HG02588 (cell line): ENCODE data around the gene CDIP1.

ENCODE experiments used
- ATAC-seq: cut with Tn5 transposase; IDR thresholded peaks from one replicate; pipeline ENCODE4 v1.9.1; 2021; ENCODE audit warnings: mild to moderate bottlenecking, moderate library complexity; ENCODE audit not compliant: unreplicated experiment

Gene CDIP1

GRCh38 chr16:4494746-4495490, 43.7 kb downstream of the CDIP1 start:
- ATAC-seq: no peak

- ATAC-seq: no peak
These were observed 46.7 kb downstream of the CDIP1 start for GRCh38 chr16:4491898-4492297.

DNA sequence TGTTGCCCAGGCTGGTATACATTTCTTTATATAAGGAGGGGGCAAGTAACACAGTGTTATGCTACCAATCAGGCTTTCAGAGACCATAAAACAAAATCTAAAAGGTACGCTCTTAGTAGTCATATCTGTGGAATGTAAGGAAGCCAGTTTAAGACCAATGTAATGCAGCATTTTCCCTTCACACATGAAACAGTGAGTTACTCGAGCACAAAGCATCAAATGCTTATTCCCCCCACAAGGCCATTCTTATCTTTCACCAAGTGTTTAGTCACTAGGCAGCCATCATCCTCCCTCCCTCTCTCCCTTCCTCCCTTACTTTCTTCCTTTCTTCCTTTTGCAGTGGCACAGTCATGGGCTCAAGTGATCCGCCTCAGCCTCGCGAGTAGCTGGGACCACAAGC, 49.5 kb downstream of the CDIP1 start:
- ATAC-seq: no peak

DNA sequence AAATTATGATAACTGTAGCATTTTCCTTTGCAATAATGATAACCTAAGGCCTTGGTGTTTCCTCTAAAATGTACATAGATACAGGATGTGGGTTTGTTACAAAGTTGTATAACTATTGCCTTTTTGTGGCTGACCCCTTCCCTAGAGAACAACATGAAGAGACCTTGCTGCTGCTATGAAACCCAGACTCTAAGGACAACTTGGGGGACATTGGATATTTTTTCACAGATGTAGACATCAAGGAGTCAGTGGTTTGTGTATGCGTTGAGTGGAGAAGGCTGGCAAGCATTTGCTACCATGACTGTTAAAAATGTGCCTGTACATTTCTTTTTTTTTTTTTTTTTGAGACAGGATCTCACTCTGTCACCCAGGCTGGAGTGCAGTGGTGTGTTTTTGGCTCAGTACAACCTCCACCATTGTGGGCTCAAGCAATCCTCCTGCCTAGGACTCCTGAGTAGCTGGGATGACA, 50.0 kb downstream of the CDIP1 start:
- no peak for ATAC-seq

DNA sequence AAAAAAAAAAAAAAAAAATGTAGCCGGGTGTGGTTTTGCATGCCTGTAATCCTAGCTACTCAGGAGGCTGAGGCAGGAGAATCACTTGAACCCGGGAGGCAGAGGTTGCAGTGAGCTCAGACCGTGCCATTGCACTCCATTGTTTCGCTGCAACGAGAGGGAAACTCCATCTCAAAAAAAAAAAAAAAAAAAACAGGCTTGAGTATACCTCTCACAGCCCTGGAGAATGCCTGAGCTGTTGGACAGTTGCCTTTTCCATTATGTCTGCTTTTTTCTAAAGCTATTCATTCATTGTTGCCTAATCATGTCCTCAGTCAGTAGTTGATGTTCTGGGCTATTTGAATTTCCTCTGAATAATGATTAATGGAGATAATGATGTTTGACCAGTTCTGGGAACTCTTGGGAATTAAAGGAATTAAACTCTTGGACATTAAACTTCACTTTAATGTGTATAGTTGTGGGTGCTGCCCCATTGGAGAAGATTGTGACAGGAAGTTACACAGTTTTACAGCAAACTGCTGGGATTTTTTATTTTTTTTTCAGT, 50.5 kb downstream of the CDIP1 start:
- no peak for ATAC-seq

- ATAC-seq: no peak
These were observed 52.3 kb downstream of the CDIP1 start for GRCh38 chr16:4486126-4486893.

DNA sequence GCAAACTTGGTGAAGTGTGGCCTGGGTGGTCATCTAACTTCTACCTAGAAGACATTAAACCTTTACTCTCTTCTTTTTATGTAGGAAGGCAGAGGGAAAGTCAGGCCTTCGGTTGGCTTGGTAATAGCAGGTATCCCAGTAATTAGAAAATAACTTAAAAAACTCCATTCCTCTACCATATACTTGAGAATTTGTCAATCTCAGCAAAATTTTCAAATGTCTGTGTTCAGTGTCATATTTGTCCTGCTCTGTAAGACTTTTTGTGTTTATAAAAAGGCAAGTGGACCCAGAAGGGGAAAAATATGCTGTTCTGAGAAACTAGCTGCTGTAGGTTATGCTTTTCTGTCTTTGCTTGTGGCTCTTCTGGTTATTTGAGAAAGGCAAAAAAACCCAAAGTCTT, 56.6 kb downstream of the CDIP1 start:
- ATAC-seq: no peak

- ATAC-seq: no peak
These were observed 57.0 kb downstream of the CDIP1 start for GRCh38 chr16:4481526-4481925.

- ATAC-seq: no peak
These were observed 60.6 kb downstream of the CDIP1 start for GRCh38 chr16:4477966-4478365.

DNA sequence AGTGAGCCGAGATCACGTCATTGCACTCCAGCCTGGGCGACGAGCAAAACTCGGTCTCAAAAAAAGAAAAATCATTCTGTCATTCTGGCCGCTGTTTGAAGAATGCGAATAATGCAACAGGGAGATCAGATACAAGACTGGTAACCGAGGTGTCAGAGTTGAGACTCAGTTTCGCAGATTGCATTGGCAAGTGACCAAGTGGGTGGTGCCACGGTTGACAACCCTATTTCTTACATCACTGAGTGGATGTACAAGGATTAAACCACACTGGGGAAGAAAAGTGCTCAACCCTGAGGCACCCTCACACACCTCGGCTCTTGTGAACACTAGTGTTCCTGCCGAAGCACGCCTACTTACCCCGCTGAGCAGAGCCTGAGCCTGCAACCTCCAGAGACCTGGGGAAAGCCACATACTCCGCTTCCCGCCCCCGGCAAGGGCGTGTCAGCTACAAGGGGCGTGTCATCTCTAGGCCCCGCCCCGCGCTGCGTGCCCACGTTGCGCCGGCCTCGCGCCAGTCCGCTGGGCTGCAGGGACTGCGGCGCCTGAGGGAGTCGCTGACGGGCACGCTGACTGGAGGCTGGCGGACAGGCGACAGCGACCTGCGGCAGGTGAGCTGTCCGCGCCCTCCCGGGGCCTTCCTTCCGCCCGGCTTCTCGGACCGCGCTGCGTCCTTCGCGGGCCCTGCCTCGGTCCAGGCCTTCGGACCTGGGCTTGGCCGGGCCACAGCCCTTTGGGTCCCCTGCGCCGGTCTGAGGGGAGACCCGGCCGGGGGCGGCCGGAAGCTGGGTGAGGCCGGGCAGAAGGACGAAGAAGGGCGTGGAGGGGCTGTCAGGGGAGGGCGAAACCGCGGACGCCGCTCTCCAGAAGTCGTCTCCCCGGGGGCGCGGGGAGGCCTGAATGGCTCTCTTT, 62.4 kb downstream of the CDIP1 start, which contains the start of gene HMOX2:
TSS of gene HMOX2 (plus strand) at position 519 of the 909 bp plus-strand sequence. CDS start 29,127 bp downstream, outside the sequence.
- ATAC-seq: peak; percentile 87

DNA sequence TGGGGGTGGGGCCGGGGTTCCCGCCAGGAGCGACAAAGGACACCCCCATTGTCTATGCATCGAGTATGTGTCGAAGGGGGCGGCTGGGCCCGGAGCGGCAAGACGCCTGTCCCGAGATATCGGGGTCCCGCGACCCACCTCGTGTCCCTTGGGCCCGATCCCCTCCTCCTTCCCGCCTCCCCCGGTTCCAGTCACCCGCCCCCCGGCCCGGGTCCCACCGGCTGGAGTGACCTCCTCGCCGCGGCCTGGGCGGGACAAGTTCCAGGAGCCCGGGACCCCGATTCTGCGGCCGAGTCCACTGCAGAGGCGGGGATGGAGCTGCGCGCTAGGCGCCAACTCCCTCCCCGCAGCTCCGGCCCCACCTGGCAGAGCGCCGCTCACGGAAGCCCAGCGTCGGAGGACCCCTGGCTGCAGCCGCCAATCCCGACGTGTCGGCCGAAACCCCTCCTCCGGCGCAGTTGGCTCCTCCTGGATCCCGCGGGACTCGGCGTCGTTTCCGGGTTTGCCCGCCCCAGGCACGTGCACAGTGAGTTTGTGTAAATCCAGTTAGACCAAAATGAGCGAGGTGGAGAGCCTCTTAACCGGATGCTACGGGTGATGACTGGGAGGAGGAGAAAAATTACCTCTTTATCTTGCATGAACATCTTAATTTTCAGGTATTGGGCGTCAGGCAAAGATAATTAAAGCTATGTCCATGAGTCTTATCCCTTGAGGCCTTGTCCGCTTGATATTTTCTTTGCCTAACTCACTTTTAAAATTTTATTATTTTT, 64.2 kb downstream of the CDIP1 start, which contains the start of gene NMRAL1:
TSS of gene NMRAL1 (minus strand) at position 434 of the 770 bp plus-strand sequence. CDS start 493 bp downstream, outside the sequence.
- no peak for ATAC-seq

- no peak for ATAC-seq
These were observed 65.7 kb downstream of the CDIP1 start for GRCh38 chr16:4472880-4473279.

- no peak for ATAC-seq
These were observed 66.7 kb downstream of the CDIP1 start for GRCh38 chr16:4471869-4472268.

- ATAC-seq: no peak
These were observed 69.6 kb downstream of the CDIP1 start for GRCh38 chr16:4468972-4469371.

DNA sequence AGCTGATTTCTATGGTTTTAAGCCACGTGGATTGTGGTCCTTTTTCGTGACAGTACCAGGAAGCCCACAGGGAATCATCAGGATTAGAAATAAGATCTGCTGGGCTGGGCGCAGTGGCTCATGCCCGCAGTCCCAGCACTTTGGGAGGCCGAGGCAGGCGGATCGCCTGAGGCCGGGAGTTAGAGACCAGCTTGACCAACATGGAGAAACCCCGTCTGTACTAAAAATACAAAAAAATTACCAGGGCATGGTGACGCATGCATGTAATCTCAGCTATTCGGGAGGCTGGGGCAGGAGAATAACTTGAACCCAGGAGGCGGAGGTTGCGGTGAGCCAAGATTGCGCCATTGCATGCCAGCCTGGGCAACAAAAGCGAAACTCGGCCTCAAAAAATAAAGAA, 70.7 kb downstream of the CDIP1 start:
- no peak for ATAC-seq

- no peak for ATAC-seq
These were observed 72.4 kb downstream of the CDIP1 start for GRCh38 chr16:4465977-4466779.

DNA sequence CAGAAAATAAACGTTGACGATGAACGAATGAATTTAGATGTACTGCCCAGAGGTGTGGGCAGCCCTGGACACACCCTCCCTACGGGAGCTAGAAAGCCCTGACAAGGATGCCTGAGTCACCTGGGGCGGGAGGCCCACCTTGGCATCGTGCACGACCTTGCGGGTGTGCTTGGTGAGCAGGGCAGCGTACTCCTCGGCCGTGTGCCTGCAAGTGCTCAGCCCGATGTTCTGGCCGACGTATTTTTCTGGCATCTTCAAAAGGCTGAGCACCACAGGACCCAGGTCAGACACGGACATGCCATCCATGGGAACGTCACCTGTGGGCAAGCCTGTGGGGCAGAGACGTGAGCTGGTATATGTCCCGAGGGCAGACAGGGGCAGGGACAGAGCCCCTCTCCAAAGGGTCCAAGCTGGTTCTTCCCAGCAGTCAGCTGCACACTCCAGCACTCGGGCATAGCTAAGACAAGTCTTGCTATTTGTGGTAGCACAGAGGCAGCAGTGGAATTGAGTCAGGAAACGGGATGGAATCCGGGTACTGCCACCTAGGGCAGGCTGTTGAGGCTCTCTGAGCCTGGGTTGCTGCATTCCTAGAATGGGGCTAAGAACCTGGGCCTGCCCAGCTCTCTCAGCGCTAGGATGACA, 74.9 kb downstream of the CDIP1 start:
- no peak for ATAC-seq

DNA sequence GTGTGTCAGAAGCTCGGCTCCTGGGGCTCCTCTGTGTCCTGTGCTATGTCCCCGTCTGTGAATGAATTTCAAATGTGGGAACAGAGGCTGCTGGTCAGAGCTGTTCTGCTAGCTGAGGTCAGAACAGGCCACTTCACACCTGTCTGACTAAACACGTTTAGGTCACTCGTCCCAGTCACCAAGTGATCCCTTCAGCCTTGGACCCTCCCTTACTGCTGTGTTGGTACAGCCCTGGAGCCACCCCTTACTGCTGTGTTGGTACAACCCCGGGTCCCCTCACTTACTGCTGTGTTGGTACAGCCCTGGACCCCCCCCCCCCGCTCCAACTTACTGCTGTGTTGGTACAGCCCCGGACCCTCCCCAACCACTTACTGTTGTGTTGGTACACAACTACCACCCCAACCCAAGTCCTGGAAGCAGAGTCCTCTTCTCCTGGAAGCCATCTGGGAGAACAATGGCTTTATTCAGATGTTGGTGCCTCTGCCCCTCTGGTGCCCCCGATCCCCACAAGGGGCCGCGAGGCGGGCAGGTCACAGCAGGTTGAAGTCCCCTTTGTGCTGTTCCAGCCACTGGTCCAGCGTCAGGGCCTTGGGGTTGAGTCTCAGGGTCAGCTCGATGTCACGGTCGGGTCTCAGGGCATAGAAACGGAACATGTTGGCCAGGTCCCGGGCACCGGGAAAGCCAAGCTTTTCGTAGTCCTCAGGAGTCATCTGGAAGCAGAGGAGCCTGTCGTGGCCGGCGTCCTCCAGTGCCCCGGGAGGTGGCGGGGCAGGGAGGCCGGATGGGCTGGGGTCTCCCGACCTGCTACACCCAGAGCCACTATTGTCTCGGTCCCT, 77.1 kb downstream of the CDIP1 start:
- no peak for ATAC-seq
